T47D (cell line): ENCODE measurements around the gene FAM83E.

Experiments used
- DNase-seq, 2 experiments: peaks; one replicate each; pipeline versions ENCODE4 v3.0.0 to v3.0.0-alpha.2; 2011 to 2012; ENCODE audit warnings: low read depth in 1 of 2, low spot score in 1 of 2
- JUND ChIP-seq: IDR thresholded peaks from 2 replicates; pipeline ENCODE4 v1.6.1; 2012; ENCODE audit warnings: low read depth
- in situ Hi-C: cut with HindIII; loops from 2 replicates; pipeline ENCODE4 v1.10.0; 2016; ENCODE audit warnings: low sequenced_read_pairs, low pct_unique_long_range_greater_than_20kb

The FAM83E gene

GRCh38 chr19:48606463-48607358 lies 8.2 kb downstream of the FAM83E start, which contains the start of gene SPACA4:
Gene SPACA4 (plus strand): TSS chr19:48606742. CDS start chr19:48606979, 237 bp downstream.
- TF ChIP-seq JUND: no peak
- in situ Hi-C loops: no loop called here
- DNase-seq: no peak

GRCh38 chr19:48603850-48604249 lies 11.0 kb downstream of the FAM83E start:
- DNase-seq: no peak
- in situ Hi-C loops: no loop called here
- TF ChIP-seq JUND: no peak

GRCh38 chr19:48603449-48603848 lies 11.4 kb downstream of the FAM83E start:
- no peak for DNase-seq
- in situ Hi-C loops: no loop called here
- no peak for TF ChIP-seq JUND

GRCh38 chr19:48603001-48603400 lies 11.9 kb downstream of the FAM83E start:
- no peak for DNase-seq
- no peak for TF ChIP-seq JUND
- in situ Hi-C loops: no loop called here

GRCh38 chr19:48600679-48601417 lies 14.0 kb downstream of the FAM83E start:
- DNase-seq: no peak
- TF ChIP-seq JUND: no peak

GRCh38 chr19:48598996-48599700 lies 15.7 kb downstream of the FAM83E start:
- no peak for DNase-seq
- in situ Hi-C loops: no loop called here
- no peak for TF ChIP-seq JUND

More at GRCh38 chr19:48600679-48601417, 14.0 kb downstream of the FAM83E start:
- in situ Hi-C loops: no loop called here

- in situ Hi-C loops: no loop called here
- no peak for TF ChIP-seq JUND
- DNase-seq: no peak
These were observed 18.0 kb downstream of the FAM83E start for GRCh38 chr19:48596679-48597465.

- TF ChIP-seq JUND: no peak
- DNase-seq: no peak
- in situ Hi-C loops: no loop called here
These were observed 18.6 kb downstream of the FAM83E start for GRCh38 chr19:48596237-48596636.

GRCh38 chr19:48595833-48596232 lies 19.0 kb downstream of the FAM83E start:
- DNase-seq: no peak

GRCh38 chr19:48595171-48595570 lies 19.7 kb downstream of the FAM83E start:
- no peak for DNase-seq
- TF ChIP-seq JUND: no peak
- in situ Hi-C loops: no loop called here

More at GRCh38 chr19:48595833-48596232, 19.0 kb downstream of the FAM83E start:
- in situ Hi-C loops: no loop called here
- TF ChIP-seq JUND: no peak

GRCh38 chr19:48591021-48591420 lies 23.9 kb downstream of the FAM83E start:
- in situ Hi-C loops: no loop called here
- no peak for DNase-seq

More at GRCh38 chr19:48591021-48591420, 23.9 kb downstream of the FAM83E start:
- no peak for TF ChIP-seq JUND
